Posterior vena cava (tissue), 2 donors: Measurements from ENCODE around the gene AKAP5. TPM values are rescaled to one million over a fixed set of nuclear protein-coding genes. Genes with fewer than 3 reads are reported as not detected.

Experiments
- DNase-seq: peaks from one replicate; pipeline ENCODE4 v3.0.0-alpha.2; 2020; ENCODE audit warnings: low spot score
- intact Hi-C, 2 donors: fragments of 100-400 bp; cut with DNase I; formaldehyde crosslinking; loops; one replicate each; pipeline versions ENCODE4 v1.14.1 to v1.14.2; 2022 to 2023
- total RNA-seq, 2 donors: library from RNA; stranded (reverse); fragmentation: NEBNext Ultra II Directional; extraction: Animal tissue kit (Norgen Biotek cat#: 25700); gene quantifications; one replicate each; pipeline ENCODE4 v1.2.1, GENCODE V29; 2021
- donor health status: DM: yes; HTN: yes; CAD: no.
- donor health status: DM: yes; HTN: yes; CAD: no.

The AKAP5 gene
- total RNA-seq, 2 donors from 2014 or later: 2.4 to 3.1 TPM

- intact Hi-C loops: no loop called here
- no peak for DNase-seq
These were observed 26.3 kb downstream of the AKAP5 start for GRCh38 chr14:64491637-64492036.

GRCh38 chr14:64493455-64493854 is 28.2 kb downstream of the AKAP5 start:
- DNase-seq: no peak
- intact Hi-C loops: no loop called here

DNA sequence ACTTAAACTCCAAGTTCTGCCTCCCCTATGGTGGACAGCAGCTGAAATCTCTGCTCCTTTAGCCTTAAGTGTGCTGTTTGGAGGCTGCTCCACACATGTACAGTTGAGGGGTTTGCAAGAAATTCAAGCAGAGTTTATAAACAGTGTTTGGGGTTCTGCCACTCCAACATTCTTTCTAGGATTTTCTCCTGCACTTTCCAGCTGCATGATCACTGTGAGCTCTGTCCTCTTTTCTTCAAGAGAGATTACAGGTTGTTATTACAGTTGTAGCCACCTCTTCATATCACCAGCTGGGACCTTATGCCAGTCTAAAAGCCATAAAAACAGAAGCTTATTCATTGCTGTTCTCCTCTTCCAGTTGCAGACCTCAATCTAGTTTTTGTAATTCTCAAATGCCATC is 30.0 kb downstream of the AKAP5 start:
- DNase-seq: no peak
- intact Hi-C loops: no loop called here

DNA sequence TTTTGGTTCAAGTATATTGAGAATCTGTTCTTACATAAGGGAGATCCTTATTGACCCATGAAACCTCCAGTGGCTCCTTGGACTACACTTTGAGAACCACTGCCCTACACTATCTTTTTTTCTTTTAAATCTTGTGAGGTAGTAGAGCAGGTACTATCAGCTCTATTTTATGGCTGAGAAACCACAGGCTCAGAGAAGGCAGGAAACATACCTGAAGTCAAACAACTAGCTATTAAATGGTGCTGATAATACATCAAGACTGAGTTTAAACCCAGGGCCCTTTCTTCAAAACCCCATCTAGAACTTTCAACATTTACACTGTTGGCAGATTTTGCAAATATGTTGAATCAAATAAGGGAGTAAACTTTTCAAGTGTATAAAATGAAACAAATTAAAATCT is 31.5 kb downstream of the AKAP5 start:
- DNase-seq: no peak
- intact Hi-C loops: no loop called here

DNA sequence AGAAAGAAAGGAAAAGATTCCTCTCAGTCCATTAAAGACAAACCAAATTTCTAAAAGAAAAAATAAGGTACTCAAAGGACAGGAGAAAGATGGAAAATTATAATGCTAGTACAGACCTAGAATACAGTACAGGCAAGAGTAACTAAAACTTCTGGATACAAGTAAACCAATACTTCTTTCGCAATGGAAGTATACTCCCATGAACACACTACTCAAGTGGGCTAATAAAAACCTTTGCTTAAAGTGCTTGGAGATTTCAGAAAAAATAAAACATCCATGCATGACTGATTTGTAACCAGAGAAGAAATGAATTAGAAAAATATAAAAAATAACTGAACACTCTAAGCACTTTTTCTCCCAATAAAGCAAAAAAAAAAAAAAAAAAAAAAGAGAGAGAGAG is 34.8 kb downstream of the AKAP5 start:
- intact Hi-C loops: no loop called here
- no peak for DNase-seq

DNA sequence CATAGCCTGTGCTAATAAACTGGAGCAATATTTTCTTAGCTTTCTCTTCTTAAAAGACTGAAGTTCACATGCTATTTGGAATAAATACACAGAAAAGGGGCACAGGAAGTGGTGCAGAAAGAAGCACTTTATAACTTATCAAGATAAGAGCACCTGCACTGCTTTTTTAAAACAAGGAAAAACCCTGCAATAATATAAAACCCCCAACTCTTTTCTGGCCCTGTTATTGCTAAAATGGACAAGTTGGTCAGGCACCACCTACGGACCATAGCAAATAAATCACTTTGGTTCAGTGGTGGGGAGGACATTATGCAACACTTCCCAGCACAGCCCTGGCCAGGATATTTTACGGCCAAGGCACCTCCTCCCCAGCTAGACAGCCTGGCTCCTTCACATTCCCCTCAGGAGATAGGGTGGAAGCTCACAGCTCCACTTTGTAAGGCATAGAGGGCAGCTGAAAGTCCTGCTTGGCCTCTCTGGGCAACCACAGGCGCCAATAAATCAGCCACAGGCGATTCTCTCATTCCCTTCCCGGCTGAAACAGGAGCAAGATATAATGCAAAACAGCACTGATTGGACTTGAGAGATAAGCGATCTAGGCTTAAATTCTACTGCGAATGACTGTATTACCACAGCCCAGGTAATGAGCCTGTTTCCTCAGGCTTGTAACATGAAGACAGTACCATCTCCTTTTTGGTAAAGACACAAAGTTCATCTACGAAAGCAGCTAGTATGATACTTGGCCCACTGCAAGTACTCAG is 36.3 kb downstream of the AKAP5 start:
- intact Hi-C loops: no loop called here
- no peak for DNase-seq

GRCh38 chr14:64502456-64502855 is 37.2 kb downstream of the AKAP5 start:
- intact Hi-C loops: no loop called here
- DNase-seq: no peak

DNA sequence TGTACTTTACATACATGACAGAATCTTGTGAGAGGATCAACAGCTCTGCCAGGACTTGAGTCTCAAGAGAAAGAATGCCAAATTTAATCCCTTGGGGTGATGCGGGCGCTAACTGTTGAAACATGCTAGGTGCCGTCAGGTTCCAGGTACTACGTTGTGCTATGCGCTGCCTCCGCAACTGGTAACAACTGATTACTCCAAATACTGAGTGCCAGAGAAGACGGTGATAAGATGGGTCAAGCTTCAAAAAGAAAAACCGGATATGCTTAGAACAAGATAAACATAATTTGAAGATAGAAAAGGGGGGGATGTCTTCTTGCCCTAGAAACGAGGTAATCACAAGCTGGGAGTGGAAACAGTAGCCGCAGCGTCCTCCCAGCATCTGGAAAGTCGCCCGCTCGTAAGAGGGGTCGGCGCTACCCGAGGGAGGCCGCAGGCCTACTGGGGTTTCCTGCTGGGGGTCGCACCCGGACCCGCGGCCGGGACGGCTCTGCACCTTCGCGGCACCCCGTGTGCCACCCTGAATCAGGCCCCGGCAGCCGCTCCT is 37.7 kb downstream of the AKAP5 start:
- DNase-seq: no peak
- intact Hi-C loops: no loop called here

DNA sequence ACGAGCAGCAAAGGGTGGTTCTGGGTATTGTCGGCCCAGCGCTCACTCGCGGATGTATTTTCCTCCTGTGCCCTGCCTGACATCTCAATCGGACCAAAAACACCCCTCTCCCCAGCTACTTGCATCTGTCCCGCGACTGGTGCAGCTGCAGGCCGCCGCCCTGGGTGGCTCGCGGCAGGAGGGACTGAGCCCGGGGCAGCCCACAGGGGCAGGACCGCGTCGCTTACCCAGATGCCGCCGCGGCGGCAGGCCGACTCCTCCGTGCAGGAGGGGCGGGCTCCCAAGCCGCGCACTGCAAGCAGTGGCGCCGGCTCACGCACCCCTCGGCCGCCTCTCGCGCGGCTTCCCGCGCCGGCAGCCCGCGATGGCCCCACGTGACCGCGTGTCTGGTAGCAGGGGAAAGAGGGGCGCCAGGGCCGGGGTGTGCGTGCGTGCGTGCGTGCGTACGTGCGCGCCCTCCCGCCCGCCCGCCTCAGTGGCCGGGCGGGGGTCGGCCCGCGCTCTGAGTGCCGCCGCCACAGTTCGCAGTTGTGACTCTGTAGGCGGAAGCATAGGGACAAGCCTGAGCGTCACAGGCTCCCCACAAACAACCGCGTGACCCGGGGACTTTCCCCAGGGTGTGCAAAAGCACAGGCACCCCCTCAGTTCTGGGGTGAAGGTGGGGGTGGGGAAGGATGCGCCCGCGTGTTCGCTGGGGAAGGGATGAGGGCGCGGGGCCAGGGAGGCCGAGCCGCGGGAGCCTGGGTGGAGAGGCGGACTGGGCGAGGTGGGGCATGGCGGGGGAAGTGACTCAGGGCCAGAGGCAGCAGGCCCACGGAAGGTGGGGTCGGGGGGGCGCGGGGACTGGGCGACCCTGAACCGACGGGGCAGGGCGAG is 38.4 kb downstream of the AKAP5 start, which contains the start of gene ZBTB25:
Gene ZBTB25, minus strand, starts transcription at position 405 of the 876 bp plus-strand sequence. CDS start 13,305 bp downstream, outside the sequence.
- DNase-seq: peak; percentile 97
- intact Hi-C loops: no loop called here

DNA sequence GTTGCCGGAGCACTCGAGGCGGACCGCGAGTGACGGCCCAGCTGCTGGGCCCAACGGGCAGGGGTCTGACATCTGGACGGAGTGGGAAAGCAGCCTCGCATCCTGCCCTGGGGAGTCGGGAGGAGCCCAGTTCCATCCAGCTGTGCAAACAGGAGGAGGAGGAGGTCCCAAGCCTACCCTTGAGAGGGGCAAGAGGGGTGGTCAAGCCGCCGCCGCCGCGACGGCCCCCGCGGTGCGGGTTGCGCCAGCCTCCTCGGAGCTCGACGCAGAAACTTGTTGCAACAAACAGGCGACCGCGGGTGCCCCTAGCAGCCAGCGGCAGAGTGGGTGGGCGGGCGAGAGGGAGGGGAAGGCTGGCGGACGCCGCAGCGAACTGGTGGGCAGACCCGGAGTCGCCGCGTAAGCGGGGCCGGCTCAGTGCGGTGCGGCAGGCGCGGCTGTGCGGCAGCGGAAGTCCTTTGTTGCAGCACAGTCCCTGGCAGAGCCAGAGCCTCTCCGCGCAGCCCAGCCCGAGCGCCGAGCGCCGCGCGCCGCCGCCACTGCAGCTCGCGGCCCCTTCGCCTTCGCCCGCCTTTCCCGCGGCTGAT is 39.1 kb downstream of the AKAP5 start, which contains the start of gene ZBTB1:
Gene ZBTB1, plus strand, starts transcription at position 461 of the 587 bp plus-strand sequence. CDS start 16,735 bp downstream, outside the sequence.
- DNase-seq: peak; percentile 96
- intact Hi-C loops: no loop called here

GRCh38 chr14:64504897-64505794 is 39.8 kb downstream of the AKAP5 start:
- intact Hi-C loops: no loop called here
- peak; percentile 96 for DNase-seq

- intact Hi-C loops: no loop called here
- no peak for DNase-seq
These were observed 41.4 kb downstream of the AKAP5 start for GRCh38 chr14:64506721-64507120.

- DNase-seq: no peak
- intact Hi-C loops: no loop called here
These were observed 42.3 kb downstream of the AKAP5 start for GRCh38 chr14:64507376-64508156.

- DNase-seq: no peak
- intact Hi-C loops: no loop called here
These were observed 43.0 kb downstream of the AKAP5 start for GRCh38 chr14:64508215-64508776.

DNA sequence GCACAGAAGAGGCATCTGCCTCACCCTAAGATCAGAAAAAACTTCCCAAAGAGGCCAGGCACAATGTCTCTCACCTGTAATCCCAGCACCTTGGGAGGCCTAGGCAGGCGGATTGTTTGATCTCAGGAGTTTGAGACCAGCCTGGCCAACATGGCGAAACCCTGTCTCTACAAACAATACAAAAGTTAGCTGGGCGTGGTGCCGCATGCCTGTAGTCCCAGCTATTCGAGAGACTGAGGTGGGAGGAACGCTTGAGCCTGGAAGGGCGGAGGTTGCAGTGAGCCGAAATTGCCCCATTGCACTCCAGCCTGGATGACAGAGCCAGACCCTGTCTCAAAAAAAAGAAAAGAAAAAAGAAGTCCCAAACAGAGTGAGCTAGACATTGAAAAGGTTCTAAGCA is 43.7 kb downstream of the AKAP5 start:
- intact Hi-C loops: no loop called here
- no peak for DNase-seq

DNA sequence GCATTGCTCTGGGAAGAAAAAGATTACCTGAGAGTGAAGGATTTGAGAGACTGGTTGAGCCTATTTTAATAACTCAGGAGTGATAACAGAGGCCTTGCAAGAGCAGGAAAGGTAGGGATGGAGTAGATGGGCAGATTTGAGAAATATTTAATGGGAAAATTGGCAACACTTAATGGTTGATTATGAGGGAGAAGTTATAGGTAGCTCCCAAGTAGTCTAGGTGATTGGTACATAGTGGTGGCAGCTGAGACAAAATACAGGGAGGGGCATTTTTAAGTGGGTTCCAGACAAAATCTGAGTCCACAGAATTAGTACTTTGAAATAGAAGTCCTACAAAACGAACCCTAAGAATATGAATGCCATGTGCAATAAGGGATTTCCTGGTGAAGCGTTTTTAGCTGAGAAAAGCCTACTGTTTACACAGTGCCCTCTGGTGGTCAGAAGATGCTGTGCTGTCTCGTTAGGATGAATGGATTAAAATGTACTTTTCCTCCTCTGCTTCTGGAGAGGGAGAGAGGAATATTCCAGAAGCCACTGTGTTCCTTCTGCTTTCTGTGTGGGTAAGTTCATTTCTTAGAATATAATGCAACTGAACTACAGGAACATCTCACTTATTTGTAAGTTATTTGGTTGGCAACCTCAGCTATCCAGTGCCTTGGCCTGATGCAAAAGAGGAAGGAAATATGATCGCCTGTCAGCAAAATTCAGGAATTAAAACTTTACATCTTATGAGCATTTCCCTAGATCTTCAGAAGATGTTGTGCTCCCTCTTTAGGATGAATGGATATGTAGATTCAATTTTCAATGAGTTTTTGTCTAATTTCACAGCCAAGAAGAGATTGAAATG is 45.7 kb downstream of the AKAP5 start:
- DNase-seq: no peak
- intact Hi-C loops: no loop called here

DNA sequence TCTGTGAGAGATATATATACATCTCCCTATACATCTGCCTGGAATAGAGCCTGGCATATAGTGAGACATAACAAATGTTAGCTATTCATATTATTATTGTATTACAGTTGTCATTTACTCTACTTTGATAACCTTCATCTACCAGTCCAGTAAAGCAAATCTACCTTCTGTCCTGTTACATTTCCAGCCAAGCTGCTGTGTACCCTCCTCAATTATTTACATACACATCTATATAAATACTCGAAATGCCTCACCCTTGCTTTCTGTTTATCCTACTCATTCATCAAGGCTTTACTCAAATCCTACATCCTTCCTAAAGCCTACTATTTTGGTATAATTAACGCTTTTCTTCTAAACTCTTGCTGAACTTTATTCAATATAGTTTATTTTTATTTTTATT is 48.0 kb downstream of the AKAP5 start:
- no peak for DNase-seq
- intact Hi-C loops: no loop called here
